HCT116 (cell line): ENCODE data around the gene SPON1. TPM values are rescaled to one million over a fixed set of nuclear protein-coding genes. Genes with fewer than 3 reads are reported as not detected.

Source experiments
- ATAC-seq: fragments of 200-7000 bp; cut with Tn5 transposase; 2 replicates; pipeline ENCODE4 v1.9.1; 2020; ENCODE audit warnings: mild to moderate bottlenecking, moderate library complexity
- BruUV-seq: library from RNA; stranded (reverse); fragments of 400-500 nt; replicated peaks from 2 replicates; lab custom pipeline; 2021; lab: Mats Ljungman, UMichigan
- CTCF ChIA-PET: fragments of 300-600 bp; sonication (Branson Sonifier 250); formaldehyde crosslinking; loops from one replicate; lab custom pipeline; 2021; ENCODE audit warnings: antibody characterized with exemption; lab: Charles Lee
- POLR2A ChIA-PET: fragments of 300-600, 350-600 bp; sonication (Branson Sonifier 250); formaldehyde crosslinking; loops from one replicate; lab custom pipeline; 2021; ENCODE audit warnings: antibody characterized with exemption; lab: Charles Lee
- RAD21 ChIA-PET, 2 experiments: fragments of 300-600 bp; sonication (Branson Sonifier 250); formaldehyde crosslinking; loops; one replicate each; lab custom pipeline; 2023; ENCODE audit warnings: low total read pairs in 2 of 2; ENCODE audit not compliant: uncharacterized antibody in 2 of 2, unreplicated experiment in 2 of 2, low non-redundant PET in 1 of 2; lab: Charles Lee
- DNase-seq: peaks from one replicate; pipeline ENCODE4 v3.0.0-alpha.2; 2010; ENCODE audit warnings: low read depth, low spot score
- H2AFZ ChIP-seq: fragments of 200-600 bp; shearing (Covaris generic), sonication (generic); 2 replicates; pipeline ENCODE4 v1.6.1; 2017; ENCODE audit warnings: low read depth, mixed run types, mixed read lengths, antibody characterized with exemption, low read length; ENCODE audit not compliant: poor library complexity, severe bottlenecking
- H3K27ac ChIP-seq: 2 replicates; pipeline ENCODE4 v1.5.1; 2012; ENCODE audit warnings: low read depth, low read length
- H3K27me3 ChIP-seq: fragments of 200-600 bp; sonication (generic); 2 replicates; pipeline ENCODE4 v1.6.1; 2016; ENCODE audit warnings: mixed run types, low read length, mixed read lengths; ENCODE audit not compliant: insufficient read depth
- H3K36me3 ChIP-seq, 2 experiments: fragments of 200-500 bp in 1 of 2; fragments of 200-600 bp in 1 of 2; sonication (Bioruptor generic) in 1 of 2; sonication (generic) in 1 of 2; 2 replicates each; pipeline versions ENCODE4 v1.5.1 to v1.6.1; 2014 to 2016; ENCODE audit warnings: low read length in 2 of 2, inconsistent platforms in 1 of 2, mixed read lengths in 1 of 2, mixed run types in 1 of 2; ENCODE audit not compliant: insufficient read depth in 2 of 2, control insufficient read depth in 1 of 2
- H3K4me1 ChIP-seq, 2 experiments: fragments of 200-600 bp in 1 of 2; sonication (generic) in 1 of 2; 2 replicates each; pipeline versions ENCODE4 v1.5.1 to v1.6.1; 2012 to 2017; ENCODE audit warnings: low read length in 2 of 2, inconsistent platforms in 1 of 2, mild to moderate bottlenecking in 1 of 2, mixed read lengths in 1 of 2, mixed run types in 1 of 2, moderate library complexity in 1 of 2; ENCODE audit not compliant: insufficient read depth in 2 of 2, control insufficient read depth in 1 of 2
- H3K4me2 ChIP-seq: fragments of 200-600 bp; sonication (generic); 2 replicates; pipeline ENCODE4 v1.6.1; 2017; ENCODE audit warnings: mixed run types, low read length, mixed read lengths
- H3K4me3 ChIP-seq, 2 experiments: fragments of 200-600 bp in 1 of 2; sonication (generic) in 1 of 2; replicated peaks in 1 of 2; 2 replicates each; pipeline ENCODE4 v1.5.1; 2011 to 2016; ENCODE audit warnings: low read length in 2 of 2, control low read depth in 1 of 2, low read depth in 1 of 2, mild to moderate bottlenecking in 1 of 2, mixed read lengths in 1 of 2, mixed run types in 1 of 2
- H3K79me2 ChIP-seq: fragments of 200-600 bp; sonication (generic); 2 replicates; pipeline ENCODE4 v1.6.1; 2017; ENCODE audit warnings: mild to moderate bottlenecking, mixed run types, low read length, moderate library complexity, mixed read lengths; ENCODE audit not compliant: insufficient read depth
- H3K9ac ChIP-seq: fragments of 200-600 bp; sonication (generic); 2 replicates; pipeline ENCODE4 v1.6.1; 2016; ENCODE audit warnings: low read length, mixed read lengths
- H3K9me2 ChIP-seq: fragments of 200-600 bp; sonication (generic), shearing (Covaris generic); 2 replicates; pipeline ENCODE4 v1.6.1; 2017; ENCODE audit warnings: mixed run types, mild to moderate bottlenecking, moderate library complexity; ENCODE audit not compliant: insufficient read depth
- H3K9me3 ChIP-seq, 2 experiments: fragments of 200-500 bp in 1 of 2; fragments of 200-600 bp in 1 of 2; sonication (Bioruptor generic) in 1 of 2; sonication (generic) in 1 of 2; 2 replicates each; pipeline ENCODE4 v1.6.1; 2014 to 2017; ENCODE audit warnings: low read length in 2 of 2, mixed read lengths in 2 of 2, inconsistent platforms in 1 of 2, low read depth in 1 of 2, mild to moderate bottlenecking in 1 of 2, mixed run types in 1 of 2, moderate library complexity in 1 of 2; ENCODE audit not compliant: control insufficient read depth in 1 of 2, insufficient read depth in 1 of 2
- H4K20me1 ChIP-seq: fragments of 200-600 bp; sonication (generic), shearing (Covaris generic); 2 replicates; pipeline ENCODE4 v1.6.1; 2017; ENCODE audit warnings: mixed run types, mild to moderate bottlenecking, moderate library complexity; ENCODE audit not compliant: insufficient read depth
- ATF3 ChIP-seq: IDR thresholded peaks from 2 replicates; pipeline ENCODE4 v1.6.1; 2012
- CBX3 ChIP-seq: IDR thresholded peaks from 2 replicates; pipeline ENCODE4 v1.6.1; 2012; ENCODE audit warnings: low read depth
- CEBPB ChIP-seq: IDR thresholded peaks from 2 replicates; pipeline ENCODE4 v1.6.1; 2012; ENCODE audit warnings: low read depth
- CTCF ChIP-seq, 3 experiments: fragments of 200-600 bp in 1 of 3; sonication (generic) in 1 of 3; IDR thresholded peaks in 2 of 3; conservative IDR thresholded peaks in 1 of 3; 2 replicates each; pipeline ENCODE4 v1.5.1; 2012 to 2017; ENCODE audit warnings: low read depth in 2 of 3, low read length in 2 of 3, antibody characterized with exemption in 1 of 3, borderline replicate concordance in 1 of 3, control low read depth in 1 of 3, mild to moderate bottlenecking in 1 of 3, mixed read lengths in 1 of 3, mixed run types in 1 of 3, moderate library complexity in 1 of 3; ENCODE audit not compliant: insufficient read depth in 1 of 3
- EGR1 ChIP-seq: IDR thresholded peaks from 2 replicates; pipeline ENCODE4 v1.6.1; 2012; ENCODE audit warnings: low read depth
- ELF1 ChIP-seq: IDR thresholded peaks from 2 replicates; pipeline ENCODE4 v1.6.1; 2012; ENCODE audit warnings: low read depth, borderline replicate concordance
- EZH2 ChIP-seq: fragments of 200-600 bp; sonication (generic); IDR thresholded peaks from 2 replicates; pipeline ENCODE4 v1.6.1; 2017; ENCODE audit warnings: antibody characterized with exemption, mixed run types
- FOSL1 ChIP-seq: IDR thresholded peaks from 2 replicates; pipeline ENCODE4 v1.6.1; 2012; ENCODE audit warnings: low read depth
- JUND ChIP-seq: IDR thresholded peaks from 2 replicates; pipeline ENCODE4 v1.6.1; 2012
- POLR2A ChIP-seq: IDR thresholded peaks from 2 replicates; pipeline ENCODE4 v1.7.0; 2011; ENCODE audit warnings: borderline replicate concordance; ENCODE audit not compliant: insufficient read depth, insufficient read length; ENCODE audit errors: extremely low read depth
- POLR2AphosphoS5 ChIP-seq: IDR thresholded peaks from 2 replicates; pipeline ENCODE4 v1.6.1; 2011; ENCODE audit warnings: mild to moderate bottlenecking, low read depth, low read length, moderate library complexity
- SIN3A ChIP-seq: IDR thresholded peaks from 2 replicates; pipeline ENCODE4 v1.6.1; 2012; ENCODE audit warnings: low read depth
- SRF ChIP-seq: IDR thresholded peaks from 2 replicates; pipeline ENCODE4 v1.6.1; 2012; ENCODE audit warnings: low read depth
- TCF7L2 ChIP-seq: IDR thresholded peaks from 2 replicates; pipeline ENCODE4 v1.7.0; 2011; ENCODE audit warnings: borderline replicate concordance, inconsistent platforms; ENCODE audit not compliant: insufficient read depth, insufficient read length; ENCODE audit errors: extremely low read depth
- ZFX ChIP-seq: fragments of 450-650 bp; IDR thresholded peaks from 2 replicates; pipeline ENCODE4 v1.6.1; 2017
- ZNF274 ChIP-seq: fragments of 200-500 bp; sonication (Bioruptor generic); IDR thresholded peaks from 2 replicates; pipeline ENCODE4 v1.6.1; 2014; ENCODE audit warnings: mild to moderate bottlenecking, low read depth, low read length, inconsistent platforms
- intact Hi-C: fragments of 100-400 bp; cut with micrococcal nuclease; formaldehyde crosslinking; loops from 2 replicates; pipeline ENCODE4 v1.10.0; 2022
- total RNA-seq: library from RNA; stranded (reverse); gene quantifications from one replicate; pipeline ENCODE4 v1.2.1, GENCODE V29; 2021; ENCODE audit not compliant: unreplicated experiment
- TF ChIP-seq, protein P1 (sequence below): IDR thresholded peaks from 2 replicates; pipeline ENCODE4 v1.6.1; 2012
- TF ChIP-seq, protein P2 (sequence below): IDR thresholded peaks from 2 replicates; pipeline ENCODE4 v1.6.1; 2011; ENCODE audit warnings: mild to moderate bottlenecking, low read length, moderate library complexity; ENCODE audit not compliant: insufficient replicate concordance; ENCODE audit errors: extremely low read depth

SPON1 gene
- total RNA-seq, 1 experiment from 2014 or later = 0.17 TPM

DNA sequence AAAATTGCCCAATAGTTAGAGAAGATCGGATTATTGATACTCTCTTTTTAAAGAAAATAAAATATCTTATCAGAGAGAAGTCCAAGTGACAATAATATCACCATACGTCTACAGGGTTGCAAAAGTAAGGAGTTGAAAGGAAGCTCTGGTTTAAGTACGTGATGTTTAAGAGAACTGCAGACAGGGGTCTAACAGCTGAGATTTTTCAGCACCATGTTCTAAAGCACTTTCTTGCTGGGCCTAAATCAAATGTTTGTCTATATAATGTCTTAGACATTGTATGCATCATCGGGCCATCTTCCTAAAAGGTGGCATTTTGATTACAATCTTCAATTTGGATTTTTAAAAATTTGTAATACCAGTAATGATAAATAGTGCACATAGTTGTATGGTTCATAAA is 263.1 kb downstream of the SPON1 start:
- intact Hi-C loops = no loop called here
- ChIA-PET CTCF (no interaction called here), RAD21 (no interaction called here), POLR2A (no interaction called here)
- H3K9me3 ChIP-seq = no peaks in the 10 kb centered on the region
- H3K4me1 ChIP-seq = no peaks in the 10 kb centered on the region
- H3K36me3 ChIP-seq = no peaks in the 10 kb centered on the region
- no peak overlapping the region for H2AFZ ChIP-seq
- ATAC-seq (no peak), DNase-seq (no peak)
- no TSS peak for BruUV-seq
- no peak overlapping the region for H3K4me2 ChIP-seq
- TF ChIP-seq ZFX (no peak), SRF (no peak), FOSL1 (no peak), EZH2 (no peak)
- TF ChIP-seq, protein P1, sequence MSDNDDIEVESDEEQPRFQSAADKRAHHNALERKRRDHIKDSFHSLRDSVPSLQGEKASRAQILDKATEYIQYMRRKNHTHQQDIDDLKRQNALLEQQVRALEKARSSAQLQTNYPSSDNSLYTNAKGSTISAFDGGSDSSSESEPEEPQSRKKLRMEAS = no peak
- TF ChIP-seq, protein P2, sequence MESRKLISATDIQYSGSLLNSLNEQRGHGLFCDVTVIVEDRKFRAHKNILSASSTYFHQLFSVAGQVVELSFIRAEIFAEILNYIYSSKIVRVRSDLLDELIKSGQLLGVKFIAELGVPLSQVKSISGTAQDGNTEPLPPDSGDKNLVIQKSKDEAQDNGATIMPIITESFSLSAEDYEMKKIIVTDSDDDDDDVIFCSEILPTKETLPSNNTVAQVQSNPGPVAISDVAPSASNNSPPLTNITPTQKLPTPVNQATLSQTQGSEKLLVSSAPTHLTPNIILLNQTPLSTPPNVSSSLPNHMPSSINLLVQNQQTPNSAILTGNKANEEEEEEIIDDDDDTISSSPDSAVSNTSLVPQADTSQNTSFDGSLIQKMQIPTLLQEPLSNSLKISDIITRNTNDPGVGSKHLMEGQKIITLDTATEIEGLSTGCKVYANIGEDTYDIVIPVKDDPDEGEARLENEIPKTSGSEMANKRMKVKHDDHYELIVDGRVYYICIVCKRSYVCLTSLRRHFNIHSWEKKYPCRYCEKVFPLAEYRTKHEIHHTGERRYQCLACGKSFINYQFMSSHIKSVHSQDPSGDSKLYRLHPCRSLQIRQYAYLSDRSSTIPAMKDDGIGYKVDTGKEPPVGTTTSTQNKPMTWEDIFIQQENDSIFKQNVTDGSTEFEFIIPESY = no peak
- H3K9ac ChIP-seq = no peak overlapping the region
- H3K27ac ChIP-seq = no peak overlapping the region
- no peaks in the 10 kb centered on the region for H4K20me1 ChIP-seq
- peaks cover 10% of the 10 kb centered on the region; the same call in 1 of the 2 replicates for H3K27me3 ChIP-seq
- no peaks in the 10 kb centered on the region for H3K79me2 ChIP-seq
- H3K9me2 ChIP-seq = no peaks in the 10 kb centered on the region
- H3K4me3 ChIP-seq = no peak overlapping the region

DNA sequence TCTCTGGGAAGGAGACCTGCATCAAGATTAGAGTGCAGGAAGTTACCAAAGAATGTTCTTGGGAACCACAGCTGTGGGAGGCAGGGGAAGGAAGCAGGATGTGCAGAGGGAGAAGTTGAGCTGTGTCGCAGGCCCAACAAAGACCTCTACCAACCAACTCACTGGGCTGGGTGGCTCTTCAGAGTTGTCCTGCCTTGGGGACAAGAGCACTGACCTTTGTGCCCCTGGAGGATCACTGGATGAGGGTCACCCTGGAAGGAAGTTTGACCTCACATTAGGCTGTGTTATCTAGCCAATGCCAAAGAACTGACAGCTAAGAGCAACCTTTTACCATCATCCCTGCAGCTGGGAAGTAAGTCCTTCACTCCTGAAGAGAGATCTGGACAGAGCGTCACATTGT is 265.8 kb downstream of the SPON1 start:
- CTCF ChIA-PET = no interaction called here
- Histone ChIP-seq H3K4me1 (no peaks in the 10 kb centered on the region), H4K20me1 (no peaks in the 10 kb centered on the region), H3K9ac (no peak overlapping the region), H2AFZ (no peak overlapping the region), H3K9me3 (no peaks in the 10 kb centered on the region), H3K4me3 (no peak overlapping the region), H3K27ac (no peak overlapping the region), H3K79me2 (no peaks in the 10 kb centered on the region), H3K9me2 (no peaks in the 10 kb centered on the region), H3K27me3 (peaks cover 17% of the 10 kb centered on the region; the same call in 1 of the 2 replicates), H3K36me3 (no peaks in the 10 kb centered on the region), H3K4me2 (no peak overlapping the region)
- DNase-seq = no peak
- no peak for ATAC-seq
- no TSS peak for BruUV-seq
- intact Hi-C loops = no loop called here
- POLR2A ChIA-PET = no interaction called here
- RAD21 ChIA-PET = no interaction called here
- no peak for TF ChIP-seq ZNF274
- no peak for TF ChIP-seq ATF3
- no peak for TF ChIP-seq ELF1
- TF ChIP-seq POLR2A = no peak
- no peak for TF ChIP-seq SIN3A
- TF ChIP-seq CBX3 = no peak
- TF ChIP-seq JUND = no peak
- no peak for TF ChIP-seq CTCF (IDR thresholded peaks at IDR 0.05 in 2 of 3, conservative IDR thresholded peaks at IDR 0.05 in 1 of 3; ENCODE audit: borderline replicate concordance in 1 of 3, insufficient read depth in 1 of 3, low read depth in 2 of 3, low read length in 2 of 3)
- TF ChIP-seq, protein P1 = no peak
- no peak for TF ChIP-seq EGR1
- no peak for TF ChIP-seq TCF7L2
- no peak for TF ChIP-seq CEBPB
- no peak for TF ChIP-seq POLR2AphosphoS5
- TF ChIP-seq SRF = no peak
- TF ChIP-seq EZH2 = no peak
- TF ChIP-seq FOSL1 = no peak
